Keratinocyte (primary cell): ENCODE results near the gene CXCL16. TPM values are rescaled to one million over a fixed set of nuclear protein-coding genes. Genes with fewer than 3 reads are reported as not detected.
"Not testable (repeated sequence)": the region's sequence is repeated elsewhere in the genome, so short reads cannot be mapped to it uniquely, and the experiment has no call there.

ENCODE experiments used
- DNase-seq: peaks from one replicate; pipeline ENCODE4 v3.0.0-alpha.2; 2011; ENCODE audit warnings: low read depth, missing footprints, low spot score
- FAIRE-seq: peaks from 2 replicates; lab custom pipeline; 2011; peaks lifted over from hg19 to GRCh38; lab: Jason Lieb, UNC
- H2AFZ ChIP-seq: 2 replicates; pipeline ENCODE4 v1.6.0; 2012; ENCODE audit warnings: low read length, control low read depth, inconsistent platforms; ENCODE audit not compliant: control insufficient read depth
- H3K27ac ChIP-seq: 2 replicates; pipeline ENCODE4 v1.5.1; 2011; ENCODE audit warnings: low read length; ENCODE audit not compliant: control insufficient read depth, insufficient read depth
- H3K27me3 ChIP-seq: 3 replicates; pipeline ENCODE4 v1.6.0; 2011; ENCODE audit warnings: low read length; ENCODE audit not compliant: control insufficient read depth, insufficient read depth; ENCODE audit errors: extremely low read depth
- H3K36me3 ChIP-seq, 2 experiments: 2 replicates in 1 of 2; 3 replicates in 1 of 2; pipeline ENCODE4 v1.5.1; 2011; ENCODE audit warnings: low read length in 2 of 2, mild to moderate bottlenecking in 1 of 2; ENCODE audit not compliant: control insufficient read depth in 2 of 2, insufficient read depth in 2 of 2; ENCODE audit errors: extremely low read depth in 1 of 2
- H3K4me1 ChIP-seq: 3 replicates; pipeline ENCODE4 v1.5.1; 2011; ENCODE audit warnings: low read length; ENCODE audit not compliant: control insufficient read depth, insufficient read depth; ENCODE audit errors: extremely low read depth
- H3K4me2 ChIP-seq: 3 replicates; pipeline ENCODE4 v1.6.0; 2011; ENCODE audit warnings: low read depth, low read length; ENCODE audit not compliant: control insufficient read depth, insufficient read depth; ENCODE audit errors: extremely low read depth
- H3K4me3 ChIP-seq, 3 experiments: fragments of 200-600 bp in 1 of 3; sonication (generic) in 1 of 3; 2 replicates in 2 of 3; 3 replicates in 1 of 3; pipeline ENCODE4 v1.5.1; 2011 to 2016; ENCODE audit warnings: low read length in 3 of 3, mild to moderate bottlenecking in 3 of 3, control low read depth in 2 of 3, inconsistent platforms in 1 of 3, low read depth in 1 of 3, mixed read lengths in 1 of 3, mixed run types in 1 of 3, moderate library complexity in 1 of 3; ENCODE audit not compliant: control insufficient read depth in 2 of 3, insufficient read depth in 2 of 3; ENCODE audit errors: extremely low read depth in 1 of 3
- H3K79me2 ChIP-seq: 2 replicates; pipeline ENCODE4 v1.6.0; 2012; ENCODE audit warnings: low read length; ENCODE audit not compliant: control insufficient read depth, insufficient read depth
- H3K9ac ChIP-seq: 3 replicates; pipeline ENCODE4 v1.6.0; 2011; ENCODE audit warnings: low read length; ENCODE audit not compliant: control insufficient read depth, insufficient read depth; ENCODE audit errors: extremely low read depth
- H3K9me1 ChIP-seq: 3 replicates; pipeline ENCODE4 v1.6.0; 2011; ENCODE audit warnings: low read length; ENCODE audit not compliant: control insufficient read depth, insufficient read depth; ENCODE audit errors: extremely low read depth
- H3K9me3 ChIP-seq: 2 replicates; pipeline ENCODE4 v1.5.1; 2012; ENCODE audit warnings: low read depth, low read length; ENCODE audit not compliant: control insufficient read depth
- H4K20me1 ChIP-seq: 3 replicates; pipeline ENCODE4 v1.6.0; 2011; ENCODE audit warnings: low read length; ENCODE audit not compliant: control insufficient read depth, insufficient read depth; ENCODE audit errors: extremely low read depth
- EZH2 ChIP-seq: IDR thresholded peaks from one replicate; pipeline ENCODE4 v1.6.1; 2012; ENCODE audit warnings: inconsistent platforms, mild to moderate bottlenecking, low read length, moderate library complexity
- dilution Hi-C: fragments of 300-500 bp; cut with MboI; formaldehyde crosslinking; loops from one replicate; pipeline ENCODE4 v1.7.0; 2020; ENCODE audit warnings: low sequenced_read_pairs; ENCODE audit not compliant: extremely low pct_ligation_motif_present
- polyA plus RNA-seq, 5 experiments: library from polyadenylated mRNA; depleted of rRNA in 3 of 5; stranded (reverse) in 3 of 5; stranded (forward) in 1 of 5; unstranded in 1 of 5; fragments of >200 nt; gene quantifications; 1 replicate in 1 of 5; 2 replicates in 3 of 5; 3 replicates in 1 of 5; pipeline versions ENCODE4 v1.2.1 to v1.2.3, GENCODE V29; 2011 to 2012; ENCODE audit warnings: missing spikeins in 2 of 5, low read depth in 1 of 5, low replicate concordance in 1 of 5
- TF ChIP-seq, protein P1 (sequence below), 3 experiments: IDR thresholded peaks in 1 of 3; conservative IDR thresholded peaks in 1 of 3; optimal IDR thresholded peaks in 1 of 3; 2 replicates in 2 of 3; 3 replicates in 1 of 3; pipeline versions ENCODE3 to v1.5.1; 2011; ENCODE audit warnings: low read length in 3 of 3, mild to moderate bottlenecking in 3 of 3, moderate library complexity in 2 of 3, control low read depth in 1 of 3, inconsistent platforms in 1 of 3; ENCODE audit not compliant: insufficient read depth in 2 of 3; ENCODE audit errors: extremely low read depth in 1 of 3

CXCL16 gene
- polyA plus RNA-seq, 1 donor (not counting 4 experiments of a cell fraction or from before 2014, with no cell fraction given), result 12.8 TPM

DNA sequence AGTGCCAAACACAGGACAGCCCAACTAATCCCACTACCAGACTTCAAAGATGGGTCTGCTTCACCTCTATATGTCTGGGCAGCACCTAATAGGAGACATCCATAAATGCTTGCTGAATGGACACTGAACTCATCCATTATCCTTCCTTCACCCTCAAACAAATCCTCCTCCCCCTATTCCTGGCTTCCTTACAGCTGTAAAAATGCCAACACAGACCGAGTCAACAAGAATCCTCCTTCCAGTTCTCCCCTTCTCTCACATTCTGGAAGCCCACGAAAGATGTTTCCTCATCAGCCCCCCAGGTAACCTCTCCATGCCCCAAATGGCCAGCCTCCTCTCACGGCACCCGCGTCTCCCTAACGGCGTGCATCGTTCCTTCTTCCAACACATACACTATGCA lies 48.0 kb downstream of the CXCL16 start:
- peaks cover 12 to 16% of the 10 kb centered on the region in 2 experiments for H3K36me3 ChIP-seq
- no peak for FAIRE-seq
- TF ChIP-seq, protein P1, sequence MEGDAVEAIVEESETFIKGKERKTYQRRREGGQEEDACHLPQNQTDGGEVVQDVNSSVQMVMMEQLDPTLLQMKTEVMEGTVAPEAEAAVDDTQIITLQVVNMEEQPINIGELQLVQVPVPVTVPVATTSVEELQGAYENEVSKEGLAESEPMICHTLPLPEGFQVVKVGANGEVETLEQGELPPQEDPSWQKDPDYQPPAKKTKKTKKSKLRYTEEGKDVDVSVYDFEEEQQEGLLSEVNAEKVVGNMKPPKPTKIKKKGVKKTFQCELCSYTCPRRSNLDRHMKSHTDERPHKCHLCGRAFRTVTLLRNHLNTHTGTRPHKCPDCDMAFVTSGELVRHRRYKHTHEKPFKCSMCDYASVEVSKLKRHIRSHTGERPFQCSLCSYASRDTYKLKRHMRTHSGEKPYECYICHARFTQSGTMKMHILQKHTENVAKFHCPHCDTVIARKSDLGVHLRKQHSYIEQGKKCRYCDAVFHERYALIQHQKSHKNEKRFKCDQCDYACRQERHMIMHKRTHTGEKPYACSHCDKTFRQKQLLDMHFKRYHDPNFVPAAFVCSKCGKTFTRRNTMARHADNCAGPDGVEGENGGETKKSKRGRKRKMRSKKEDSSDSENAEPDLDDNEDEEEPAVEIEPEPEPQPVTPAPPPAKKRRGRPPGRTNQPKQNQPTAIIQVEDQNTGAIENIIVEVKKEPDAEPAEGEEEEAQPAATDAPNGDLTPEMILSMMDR (optimal IDR thresholded peaks at IDR 0.05 in 1 of 3, IDR thresholded peaks at IDR 0.05 in 1 of 3, conservative IDR thresholded peaks at IDR 0.05 in 1 of 3; ENCODE audit: extremely low read depth in 1 of 3, insufficient read depth in 2 of 3, low read length in 3 of 3), result no peak
- no peak for TF ChIP-seq EZH2

DNA sequence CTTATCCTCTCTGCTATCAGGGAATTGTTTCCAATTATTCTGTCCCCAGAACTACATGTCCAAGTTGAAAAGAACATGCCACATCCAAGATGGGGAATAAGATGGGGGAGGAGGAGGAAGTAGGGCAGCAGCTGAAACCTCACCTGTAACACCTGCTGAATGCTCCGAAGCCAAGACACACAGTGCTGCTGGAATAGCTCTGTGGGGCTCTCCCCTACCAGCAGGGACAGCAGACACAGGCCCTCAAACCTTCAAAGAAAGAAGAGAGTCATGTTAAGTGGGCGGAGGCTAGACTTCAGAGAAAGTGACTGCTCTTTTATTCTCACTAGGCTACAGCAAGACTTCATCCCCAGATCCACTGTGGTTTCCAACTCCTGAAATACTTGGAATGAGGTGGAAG lies 49.0 kb downstream of the CXCL16 start:
- TF ChIP-seq, protein P1 (optimal IDR thresholded peaks at IDR 0.05 in 1 of 3, IDR thresholded peaks at IDR 0.05 in 1 of 3, conservative IDR thresholded peaks at IDR 0.05 in 1 of 3; ENCODE audit: extremely low read depth in 1 of 3, insufficient read depth in 2 of 3, low read length in 3 of 3), result no peak
- TF ChIP-seq EZH2, result no peak
- peaks cover 47% of the 10 kb centered on the region for H3K79me2 ChIP-seq
- no peaks in the 10 kb centered on the region for H3K9me1 ChIP-seq
- no peak overlapping the region for H3K9ac ChIP-seq
- H3K4me3 ChIP-seq, result no peak overlapping the region
- H4K20me1 ChIP-seq, result peaks cover 3% of the 10 kb centered on the region
- dilution Hi-C loops, result no loop called here
- no peak overlapping the region for H3K27ac ChIP-seq
- H3K4me2 ChIP-seq, result no peak overlapping the region
- DNase-seq, result no peak
- H3K4me1 ChIP-seq, result no peaks in the 10 kb centered on the region
- H3K36me3 ChIP-seq, result peaks cover 12 to 20% of the 10 kb centered on the region in 2 experiments
- no peak for FAIRE-seq
- no peaks in the 10 kb centered on the region for H3K27me3 ChIP-seq
- no peaks in the 10 kb centered on the region for H3K9me3 ChIP-seq
- no peak overlapping the region for H2AFZ ChIP-seq

More for the DNA sequence above, 48.0 kb downstream of the CXCL16 start:
- Histone ChIP-seq H3K4me1 (no peaks in the 10 kb centered on the region), H3K4me3 (no peak overlapping the region), H3K9me3 (no peaks in the 10 kb centered on the region), H4K20me1 (peaks cover 3% of the 10 kb centered on the region), H3K27ac (no peak overlapping the region), H3K79me2 (peaks cover 51% of the 10 kb centered on the region), H3K4me2 (no peak overlapping the region), H3K9ac (no peak overlapping the region), H3K27me3 (no peaks in the 10 kb centered on the region), H2AFZ (no peak overlapping the region), H3K9me1 (no peaks in the 10 kb centered on the region)
- DNase-seq, result no peak
- dilution Hi-C loops, result no loop called here

DNA sequence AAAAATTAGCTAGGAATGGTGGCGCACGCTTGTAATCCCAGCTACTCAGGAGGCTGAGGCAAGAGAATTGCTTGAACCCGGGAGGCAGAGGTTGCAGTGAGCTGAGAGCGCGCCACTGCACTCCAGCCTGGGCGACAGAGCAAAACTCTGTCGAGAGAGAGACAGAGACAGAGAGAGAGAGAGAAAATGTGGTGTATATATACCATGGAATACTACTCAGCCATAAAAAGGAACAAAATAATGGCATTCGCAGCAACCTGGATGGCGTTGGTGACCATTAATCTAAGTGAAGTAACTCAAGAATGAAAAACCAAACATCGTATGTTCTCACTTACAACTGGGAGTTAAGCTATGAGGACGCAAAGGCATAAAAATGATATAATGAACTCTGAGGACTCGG lies 49.9 kb downstream of the CXCL16 start:
- peaks cover 14 to 20% of the 10 kb centered on the region in 2 experiments for H3K36me3 ChIP-seq
- H3K9me1 ChIP-seq, H3K27me3 ChIP-seq, H3K4me3 ChIP-seq, FAIRE-seq, H3K27ac ChIP-seq, DNase-seq, H3K9ac ChIP-seq, H3K9me3 ChIP-seq, H2AFZ ChIP-seq, H3K4me1 ChIP-seq, dilution Hi-C loops, H4K20me1 ChIP-seq, H3K4me2 ChIP-seq: not testable (repeated sequence)
- peaks cover 44% of the 10 kb centered on the region for H3K79me2 ChIP-seq

DNA sequence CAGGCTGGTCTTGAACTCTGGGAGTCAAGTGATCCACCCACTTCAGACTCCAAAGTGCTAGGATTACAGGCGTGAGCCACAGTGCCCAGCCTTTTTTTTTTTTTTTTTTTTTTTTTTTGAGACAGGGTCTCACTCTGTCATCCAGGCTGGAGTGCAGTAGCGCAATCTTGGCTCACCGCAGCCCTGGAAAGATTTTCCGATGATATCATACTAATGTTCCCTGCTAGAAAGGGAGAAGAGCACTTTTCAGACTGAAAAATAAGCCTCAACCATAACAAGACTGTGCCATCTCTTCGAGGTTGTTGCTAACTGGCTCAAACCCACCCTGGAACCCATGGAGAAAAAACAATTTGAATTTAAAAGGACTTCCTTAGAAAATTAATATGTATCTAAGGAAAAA lies 56.0 kb downstream of the CXCL16 start:
- H3K27ac ChIP-seq, H3K4me3 ChIP-seq, H3K27me3 ChIP-seq, DNase-seq, FAIRE-seq, H3K9ac ChIP-seq, H3K4me2 ChIP-seq, dilution Hi-C loops, H2AFZ ChIP-seq, H3K9me3 ChIP-seq, H3K9me1 ChIP-seq, H4K20me1 ChIP-seq: not testable (repeated sequence)
- H3K79me2 ChIP-seq, result peaks cover 16% of the 10 kb centered on the region
- peaks cover 12 to 23% of the 10 kb centered on the region in 2 experiments for H3K36me3 ChIP-seq
- peaks cover 22% of the 10 kb centered on the region for H3K4me1 ChIP-seq
